MM.1S (cell line): ENCODE results near the gene TBC1D25.

Experiments
- CTCF ChIP-seq: fragments of 300-600 bp; sonication (generic); IDR thresholded peaks from 2 replicates; pipeline ENCODE4 v1.5.1; 2016; ENCODE audit warnings: antibody characterized with exemption, low read length, mixed read lengths
- EZH2 ChIP-seq: fragments of 300-600 bp; sonication (generic); optimal IDR thresholded peaks from 2 replicates; pipeline ENCODE3; 2017; ENCODE audit warnings: low read depth, mild to moderate bottlenecking, antibody characterized with exemption, low read length, mixed read lengths
- EZH2phosphoT487 ChIP-seq: fragments of 300-600 bp; sonication (generic); IDR thresholded peaks from 2 replicates; pipeline ENCODE4 v1.6.1; 2018; ENCODE audit warnings: antibody characterized with exemption, low read length

GRCh38 chrX:48599341-48599740 is 59.8 kb downstream of the TBC1D25 start:
- no peak for TF ChIP-seq EZH2phosphoT487
- TF ChIP-seq CTCF, result no peak
- no peak for TF ChIP-seq EZH2
